T-cell (primary cell): ENCODE data around the gene UROC1. TPM values are rescaled to one million over a fixed set of nuclear protein-coding genes. Genes with fewer than 3 reads are reported as not detected.

Experiments
- ATAC-seq, 4 experiments: fragments of 200-7000 bp in 3 of 4; fragments of 150-1000 bp in 1 of 4; cut with Tn5 transposase; replicated peaks in 1 of 4; 1 replicate in 3 of 4; 2 replicates in 1 of 4; pipeline ENCODE4 v1.10.0; 2021; ENCODE audit warnings: moderate library complexity in 3 of 4, mild to moderate bottlenecking in 2 of 4, moderate number of reproducible peaks in 1 of 4
- CTCF ChIA-PET, 2 donors: fragments of 300-600 bp; sonication (Branson Sonifier 250); formaldehyde crosslinking; loops; one replicate each; lab custom pipeline; 2022; ENCODE audit warnings: antibody characterized with exemption in 2 of 2; lab: Charles Lee
- POLR2A ChIA-PET, 2 donors: fragments of 300-600 bp; sonication (Branson Sonifier 250); formaldehyde crosslinking; loops; one replicate each; lab custom pipeline; 2022; ENCODE audit warnings: antibody characterized with exemption in 2 of 2; lab: Charles Lee
- DNase-seq, 35 experiments: peaks; one replicate each; pipeline versions ENCODE4 v3.0.0 to v3.0.0-alpha.2; 2013 to 2023
- H3K27ac ChIP-seq: one replicate; pipeline ENCODE4 v1.5.1; 2013; ENCODE audit warnings: low read length
- H3K27me3 ChIP-seq, 2 experiments: replicated peaks in 1 of 2; 1 replicate in 1 of 2; 2 replicates in 1 of 2; pipeline versions ENCODE4 v1.6.1 to v1.7.0; 2013; ENCODE audit warnings: low read length in 1 of 2, mixed read lengths in 1 of 2; ENCODE audit not compliant: control insufficient read depth in 2 of 2, insufficient read depth in 2 of 2; ENCODE audit errors: extremely low read depth in 1 of 2
- H3K36me3 ChIP-seq, 2 donors: 1 replicate in 1 of 2; 2 replicates in 1 of 2; pipeline versions ENCODE4 v1.6.1 to v1.7.0; 2013; ENCODE audit warnings: low read length in 1 of 2; ENCODE audit not compliant: control insufficient read depth in 2 of 2, insufficient read depth in 1 of 2; ENCODE audit errors: extremely low read depth in 1 of 2
- H3K4me1 ChIP-seq, 2 experiments: 1 replicate in 1 of 2; 2 replicates in 1 of 2; pipeline versions ENCODE4 v1.6.1 to v1.7.0; 2013; ENCODE audit warnings: low read length in 2 of 2, mixed read lengths in 1 of 2; ENCODE audit not compliant: insufficient read depth in 2 of 2, control insufficient read depth in 1 of 2; ENCODE audit errors: extremely low read depth in 1 of 2
- H3K4me3 ChIP-seq, 2 donors: 1 replicate in 1 of 2; 2 replicates in 1 of 2; pipeline versions ENCODE4 v1.5.1 to v1.7.0; 2013; ENCODE audit warnings: mild to moderate bottlenecking in 2 of 2, low read length in 1 of 2, moderate library complexity in 1 of 2; ENCODE audit not compliant: control insufficient read depth in 1 of 2; ENCODE audit errors: extremely low read depth in 1 of 2
- H3K9me3 ChIP-seq: 2 replicates; pipeline ENCODE4 v1.7.0; 2013
- H3K27ac Mint-ChIP-seq, 2 donors: one replicate each; pipeline ENCODE4 v1.8.0; 2020 to 2021; ENCODE audit warnings: mild to moderate bottlenecking in 2 of 2, mixed read lengths in 2 of 2
- H3K27me3 Mint-ChIP-seq, 2 donors: one replicate each; pipeline ENCODE4 v1.8.0; 2021 to 2022; ENCODE audit warnings: mixed read lengths in 2 of 2
- H3K36me3 Mint-ChIP-seq: one replicate; pipeline ENCODE4 v1.8.0; 2021; ENCODE audit warnings: mixed read lengths
- H3K4me1 Mint-ChIP-seq, 3 donors: one replicate each; pipeline ENCODE4 v1.8.0; 2020 to 2022; ENCODE audit warnings: mixed read lengths in 3 of 3, mild to moderate bottlenecking in 1 of 3
- H3K4me3 Mint-ChIP-seq, 3 donors: one replicate each; pipeline ENCODE4 v1.8.0; 2020 to 2022; ENCODE audit warnings: mild to moderate bottlenecking in 3 of 3, mixed read lengths in 3 of 3, moderate library complexity in 3 of 3
- H3K9me3 Mint-ChIP-seq, 3 donors: one replicate each; pipeline ENCODE4 v1.8.0; 2020 to 2022; ENCODE audit warnings: mixed read lengths in 3 of 3
- WGBS: methylation state at CpG from one replicate; pipeline ENCODE4 v1.1.5; 2013; ENCODE audit warnings: missing lambda C conversion rate; ENCODE audit not compliant: insufficient coverage; 5-methylcytosine and 5-hydroxymethylcytosine counted together
- total RNA-seq, 35 experiments: library from RNA in 6 of 35; stranded (reverse) in 6 of 35; fragments of 120-200 nt in 1 of 35; gene quantifications; one replicate each; pipeline versions ENCODE4 v1.2.1 to v1.2.4 and lab custom pipeline; 2013 to 2026

Gene UROC1
- total RNA-seq, 5 donors from 2014 or later (not counting 1 experiment from before 2014, with no cell fraction given), result 0.09 TPM; not detected in 4

DNA sequence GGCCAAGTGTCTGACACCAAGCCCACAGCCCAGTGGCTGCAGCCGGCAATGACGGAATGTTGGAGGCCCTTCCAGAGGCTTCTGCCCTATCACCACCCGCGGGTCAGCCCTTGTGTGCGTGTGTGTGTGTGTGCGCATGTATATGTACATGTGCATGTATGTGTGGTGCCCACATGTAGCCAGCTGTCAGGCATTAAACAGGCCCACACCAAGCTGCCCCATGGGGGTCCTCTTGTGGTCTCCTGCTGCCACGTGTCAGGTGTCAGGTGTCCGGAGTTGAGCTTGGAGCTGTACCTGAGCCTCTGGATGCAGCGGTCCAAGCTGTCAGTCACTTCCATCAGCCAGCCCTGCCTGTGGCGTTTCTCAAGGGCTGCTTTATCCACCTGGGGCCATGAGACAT is 13.9 kb downstream of the UROC1 start:
- Histone ChIP-seq H3K4me1 (peaks cover under 1 to 8% of the 10 kb centered on the region in 2 experiments), H3K27ac (no peak overlapping the region), H3K4me3 (no peak overlapping the region), H3K9me3 (no peaks in the 10 kb centered on the region), H3K36me3 (no peaks in the 10 kb centered on the region), H3K27me3 (peaks cover 0 to 14% of the 10 kb centered on the region in 2 experiments)
- Mint-ChIP-seq H3K4me1 (peaks cover 0 to 4% (median 0%) of the 10 kb centered on the region in 3 donors), H3K27me3 (peaks cover 5 to 8% of the 10 kb centered on the region in 2 donors), H3K27ac (no peak overlapping the region), H3K9me3 (no peaks in the 10 kb centered on the region), H3K4me3 (no peak overlapping the region), H3K36me3 (no peaks in the 10 kb centered on the region)
- POLR2A ChIA-PET, result interaction anchor here in 1 of 2 donors (0.6 kb wide), 1 partner anchor 46 kb away, joined by 3 read pairs; no protein-coding TSS in a partner anchor
- DNase-seq (no peak), ATAC-seq (no peak)
- CTCF ChIA-PET, result no interaction called here
- WGBS, result 92% methylated on average over 9 of the region's 10 CpGs

DNA sequence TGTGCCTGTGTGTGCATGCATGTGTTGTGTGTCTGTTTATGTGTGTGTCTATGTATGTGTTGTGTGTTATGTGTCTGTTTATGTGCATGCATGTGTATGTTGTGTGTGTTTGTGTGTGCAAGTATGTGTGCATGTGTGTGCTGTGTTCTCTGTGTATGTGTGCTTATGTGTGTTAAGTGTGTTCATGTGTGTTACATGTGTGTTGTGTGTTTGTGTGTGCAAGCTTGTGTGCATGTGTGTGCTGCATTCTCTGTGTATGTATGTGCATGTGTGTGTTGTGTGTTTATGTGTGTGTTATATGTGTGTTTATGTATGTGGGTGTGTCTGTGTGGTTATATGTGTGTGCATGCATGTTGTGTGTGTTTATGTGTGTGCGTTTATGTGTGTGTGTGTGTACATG is 14.9 kb downstream of the UROC1 start:
- Mint-ChIP-seq H3K36me3 (no peaks in the 10 kb centered on the region), H3K4me1 (peaks cover 0 to 6% (median 0%) of the 10 kb centered on the region in 3 donors), H3K27me3 (peaks cover 5 to 8% of the 10 kb centered on the region in 2 donors), H3K27ac (no peak overlapping the region), H3K4me3 (no peak overlapping the region), H3K9me3 (no peaks in the 10 kb centered on the region)
- Histone ChIP-seq H3K4me3 (no peak overlapping the region), H3K4me1 (peaks cover 2 to 16% of the 10 kb centered on the region in 2 experiments), H3K27me3 (peaks cover 0 to 14% of the 10 kb centered on the region in 2 experiments), H3K9me3 (no peaks in the 10 kb centered on the region), H3K27ac (no peak overlapping the region), H3K36me3 (no peaks in the 10 kb centered on the region)
- ATAC-seq (no peak), DNase-seq (no peak)
- ChIA-PET POLR2A (no interaction called here), CTCF (no interaction called here)
- WGBS, result 90% methylated on average over 1 of the region's 1 CpG

DNA sequence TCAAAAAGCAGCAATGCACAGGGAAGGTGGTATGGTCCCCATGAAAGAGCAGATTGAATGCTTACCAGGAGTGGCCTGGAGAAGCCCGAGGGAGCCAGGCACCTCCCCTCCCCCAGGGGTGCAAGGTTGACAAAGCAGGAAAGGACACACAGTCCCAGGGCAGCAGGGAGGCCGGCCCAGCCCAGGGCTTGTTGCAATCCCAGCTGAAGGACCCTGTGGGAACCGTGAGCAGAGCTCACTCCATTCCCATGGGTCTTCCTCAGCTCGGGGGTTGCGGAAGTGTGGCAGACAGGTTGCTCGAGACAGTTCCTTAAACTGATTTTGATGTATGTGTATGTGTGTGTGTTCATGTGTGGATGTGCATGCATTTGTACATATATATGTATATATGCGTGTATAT is 15.8 kb downstream of the UROC1 start:
- H3K27ac ChIP-seq, result no peak overlapping the region
- no peak for ATAC-seq
- Mint-ChIP-seq H3K4me3 (no peak overlapping the region), H3K4me1 (peaks cover 0 to 10% (median 0%) of the 10 kb centered on the region in 3 donors), H3K27me3 (peaks cover 5 to 8% of the 10 kb centered on the region in 2 donors), H3K27ac (no peak overlapping the region), H3K9me3 (no peaks in the 10 kb centered on the region), H3K36me3 (no peaks in the 10 kb centered on the region)
- H3K27me3 ChIP-seq, result peaks cover 0 to 18% of the 10 kb centered on the region in 2 experiments
- H3K4me3 ChIP-seq, result no peak overlapping the region
- H3K36me3 ChIP-seq, result no peaks in the 10 kb centered on the region
- CTCF ChIA-PET, result no interaction called here
- POLR2A ChIA-PET, result no interaction called here
- DNase-seq, result no peak
- WGBS, result 87% methylated on average over 3 of the region's 7 CpGs
- no peaks in the 10 kb centered on the region for H3K9me3 ChIP-seq
- peaks cover 3 to 25% of the 10 kb centered on the region in 2 experiments for H3K4me1 ChIP-seq

DNA sequence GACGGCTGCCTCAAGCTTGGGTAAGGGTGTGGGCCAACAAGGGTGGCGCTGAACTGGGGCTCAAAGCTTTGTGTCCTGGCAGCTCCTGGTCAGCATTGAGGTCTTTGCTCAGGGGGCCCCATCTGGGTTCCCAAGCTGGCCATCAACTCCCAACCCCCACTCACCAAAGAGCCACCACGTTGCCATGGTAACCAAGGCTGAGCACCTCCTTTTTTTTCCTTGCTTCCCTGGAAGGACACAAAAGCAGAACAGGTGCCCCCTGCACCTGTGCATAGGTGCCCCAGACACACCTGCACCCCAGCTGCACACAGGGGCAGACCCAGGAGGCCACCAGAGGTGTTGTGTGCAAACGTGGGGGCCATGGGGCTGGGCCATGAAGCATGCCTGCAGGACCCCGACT is 16.5 kb downstream of the UROC1 start:
- Mint-ChIP-seq H3K27ac (no peak overlapping the region), H3K27me3 (peaks cover 5% of the 10 kb centered on the region in 2 donors), H3K4me1 (peaks cover 0 to 10% (median 0%) of the 10 kb centered on the region in 3 donors), H3K9me3 (no peaks in the 10 kb centered on the region), H3K36me3 (no peaks in the 10 kb centered on the region), H3K4me3 (no peak overlapping the region)
- Histone ChIP-seq H3K27ac (no peak overlapping the region), H3K27me3 (peaks cover 0 to 23% of the 10 kb centered on the region in 2 experiments), H3K9me3 (no peaks in the 10 kb centered on the region), H3K4me3 (no peak overlapping the region), H3K36me3 (no peaks in the 10 kb centered on the region), H3K4me1 (peaks cover 3 to 25% of the 10 kb centered on the region in 2 experiments)
- DNase-seq (no peak), ATAC-seq (no peak)
- ChIA-PET CTCF (no interaction called here), POLR2A (no interaction called here)
- WGBS, result 43% methylated on average over 3 of the region's 5 CpGs

DNA sequence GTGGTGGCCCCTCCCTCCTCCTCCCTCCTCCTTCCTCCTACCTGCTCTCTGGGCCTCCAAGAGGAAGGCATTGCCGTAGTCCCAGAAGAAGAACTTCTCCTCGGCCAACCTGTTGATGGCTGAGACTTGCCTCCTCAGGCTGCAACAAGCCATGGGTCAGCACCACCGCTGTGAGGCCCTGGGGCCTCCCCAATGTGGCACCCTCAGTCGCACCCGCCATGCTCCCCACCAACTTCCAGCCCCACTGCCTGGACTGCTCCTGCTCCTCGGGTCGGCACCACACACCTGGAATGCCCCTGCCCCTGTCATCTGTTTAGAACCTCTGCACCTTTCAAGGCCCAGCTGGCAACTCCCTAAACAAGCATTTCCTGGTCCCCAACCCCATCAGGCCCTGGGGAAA is 17.6 kb downstream of the UROC1 start:
- Histone ChIP-seq H3K27ac (no peak overlapping the region), H3K36me3 (no peaks in the 10 kb centered on the region), H3K4me3 (no peak overlapping the region), H3K9me3 (no peaks in the 10 kb centered on the region), H3K4me1 (peaks cover 3 to 25% of the 10 kb centered on the region in 2 experiments), H3K27me3 (peaks cover 0 to 20% of the 10 kb centered on the region in 2 experiments)
- Mint-ChIP-seq H3K27me3 (peaks cover 1 to 2% of the 10 kb centered on the region in 2 donors), H3K9me3 (no peaks in the 10 kb centered on the region), H3K4me1 (peaks cover 0 to 10% (median 0%) of the 10 kb centered on the region in 3 donors), H3K36me3 (no peaks in the 10 kb centered on the region), H3K27ac (no peak overlapping the region), H3K4me3 (no peak overlapping the region)
- CTCF ChIA-PET, result no interaction called here
- WGBS, result 86% methylated on average over 6 of the region's 7 CpGs
- POLR2A ChIA-PET, result no interaction called here
- no peak for ATAC-seq
- DNase-seq, result no peak

DNA sequence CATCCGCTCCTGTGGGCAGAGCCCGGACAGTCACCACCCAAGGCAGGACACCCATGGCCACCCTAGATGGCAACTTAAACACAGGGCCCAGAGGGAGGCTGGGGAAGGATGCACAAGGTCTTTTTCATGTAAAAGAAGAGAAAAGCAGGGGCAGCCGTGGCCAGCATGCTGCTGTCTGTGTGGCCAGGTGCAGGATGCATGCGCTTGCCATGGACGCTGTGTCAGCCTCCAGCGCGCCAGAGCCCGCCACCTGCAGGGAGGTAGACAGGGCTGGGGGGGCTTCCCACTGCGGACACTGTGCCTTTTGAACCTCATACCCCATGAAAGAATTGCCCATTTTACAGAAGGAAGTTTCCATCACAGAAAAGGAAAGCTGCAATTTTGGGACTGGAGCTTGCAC is 18.2 kb downstream of the UROC1 start:
- Histone ChIP-seq H3K9me3 (no peaks in the 10 kb centered on the region), H3K36me3 (no peaks in the 10 kb centered on the region), H3K4me1 (peaks cover 3 to 25% of the 10 kb centered on the region in 2 experiments), H3K27ac (no peak overlapping the region), H3K27me3 (peaks cover 0 to 14% of the 10 kb centered on the region in 2 experiments), H3K4me3 (no peak overlapping the region)
- H3K27ac Mint-ChIP-seq, result peak overlapping the region in 1 of 2 donors; percentile 16
- no peaks in the 10 kb centered on the region for H3K36me3 Mint-ChIP-seq
- DNase-seq (no peak), ATAC-seq (no peak)
- no peaks in the 10 kb centered on the region for H3K9me3 Mint-ChIP-seq
- H3K4me3 Mint-ChIP-seq, result no peak overlapping the region
- CTCF ChIA-PET, result no interaction called here
- H3K4me1 Mint-ChIP-seq, result peaks cover 0 to 11% (median 0%) of the 10 kb centered on the region in 3 donors
- WGBS, result 44% methylated on average over 1 of the region's 9 CpGs
- POLR2A ChIA-PET, result no interaction called here
- H3K27me3 Mint-ChIP-seq, result no peaks in the 10 kb centered on the region
